H9 (cell line): ENCODE data around the gene LRMDA. TPM values are rescaled to one million over a fixed set of nuclear protein-coding genes. Genes with fewer than 3 reads are reported as not detected.

Source experiments
- DNase-seq: peaks from one replicate; pipeline ENCODE4 v3.0.0-alpha.2; 2017
- H2AFZ ChIP-seq: one replicate; pipeline ENCODE4 v1.6.1; 2013; ENCODE audit warnings: mild to moderate bottlenecking, low read length, control low read depth, moderate library complexity
- H2AK5ac ChIP-seq: 2 replicates; pipeline ENCODE4 v1.6.1; 2013; ENCODE audit warnings: low read length, control low read depth, mixed read lengths; ENCODE audit not compliant: insufficient read length
- H2BK120ac ChIP-seq: one replicate; pipeline ENCODE4 v1.6.1; 2013; ENCODE audit warnings: low read depth, mild to moderate bottlenecking, low read length, control low read depth, inconsistent platforms; ENCODE audit not compliant: poor library complexity, severe bottlenecking
- H2BK12ac ChIP-seq: 2 replicates; pipeline ENCODE4 v1.6.1; 2013; ENCODE audit warnings: low read length, control low read depth, mixed read lengths, low read depth; ENCODE audit not compliant: insufficient read length
- H2BK15ac ChIP-seq: 2 replicates; pipeline ENCODE4 v1.6.1; 2013; ENCODE audit warnings: low read depth, low read length, control low read depth
- H2BK20ac ChIP-seq: one replicate; pipeline ENCODE4 v1.6.1; 2013; ENCODE audit warnings: low read depth, mild to moderate bottlenecking, low read length, control low read depth, inconsistent platforms; ENCODE audit not compliant: poor library complexity, severe bottlenecking
- H2BK5ac ChIP-seq: 2 replicates; pipeline ENCODE4 v1.6.1; 2013; ENCODE audit warnings: low read length, control low read depth, mixed read lengths; ENCODE audit not compliant: insufficient read length
- H3K14ac ChIP-seq: 2 replicates; pipeline ENCODE4 v1.6.1; 2013; ENCODE audit warnings: low read length, control low read depth; ENCODE audit not compliant: insufficient read depth
- H3K18ac ChIP-seq: 2 replicates; pipeline ENCODE4 v1.6.1; 2013; ENCODE audit warnings: low read depth, mild to moderate bottlenecking, mixed read lengths, low read length, control low read depth; ENCODE audit not compliant: insufficient read length
- H3K23ac ChIP-seq: 2 replicates; pipeline ENCODE4 v1.6.1; 2013; ENCODE audit warnings: low read length, control low read depth, mixed read lengths, low read depth; ENCODE audit not compliant: insufficient read length
- H3K23me2 ChIP-seq: 2 replicates; pipeline ENCODE4 v1.6.1; 2013; ENCODE audit warnings: low read depth, mild to moderate bottlenecking, mixed read lengths, low read length, control low read depth; ENCODE audit not compliant: insufficient read length, poor library complexity, severe bottlenecking
- H3K27ac ChIP-seq: 2 replicates; pipeline ENCODE4 v1.5.1; 2013; ENCODE audit warnings: low read length, control low read depth, mixed read lengths, low read depth; ENCODE audit not compliant: insufficient read length
- H3K27me3 ChIP-seq: 2 replicates; pipeline ENCODE4 v1.6.1; 2013; ENCODE audit warnings: low read length, control low read depth, inconsistent platforms; ENCODE audit not compliant: insufficient read depth
- H3K4ac ChIP-seq: 2 replicates; pipeline ENCODE4 v1.6.1; 2013; ENCODE audit warnings: low read depth, mild to moderate bottlenecking, control low read depth, inconsistent platforms, low read length, moderate library complexity
- H3K4me1 ChIP-seq: 2 replicates; pipeline ENCODE4 v1.6.1; 2013; ENCODE audit warnings: low read length, control low read depth, inconsistent platforms; ENCODE audit not compliant: insufficient read depth
- H3K4me2 ChIP-seq: 2 replicates; pipeline ENCODE4 v1.6.1; 2013; ENCODE audit warnings: low read length, control low read depth, mixed read lengths; ENCODE audit not compliant: insufficient read length, insufficient read depth
- H3K56ac ChIP-seq: 2 replicates; pipeline ENCODE4 v1.6.1; 2013; ENCODE audit warnings: low read depth, mild to moderate bottlenecking, mixed read lengths, low read length, control low read depth; ENCODE audit not compliant: insufficient read length
- H3K79me1 ChIP-seq: 2 replicates; pipeline ENCODE4 v1.6.1; 2013; ENCODE audit warnings: low read depth, mild to moderate bottlenecking, moderate library complexity, low read length, control low read depth, inconsistent platforms; ENCODE audit not compliant: insufficient read depth, poor library complexity, severe bottlenecking
- H3K79me2 ChIP-seq: 2 replicates; pipeline ENCODE4 v1.6.1; 2013; ENCODE audit warnings: low read length, control low read depth, inconsistent platforms; ENCODE audit not compliant: insufficient read depth
- H3K9ac ChIP-seq: 2 replicates; pipeline ENCODE4 v1.6.1; 2013; ENCODE audit warnings: low read length, control low read depth, mixed read lengths; ENCODE audit not compliant: insufficient read length; ENCODE audit errors: extremely low read depth
- H3K9me3 ChIP-seq: one replicate; pipeline ENCODE4 v1.6.1; 2013; ENCODE audit warnings: low read depth, low read length, inconsistent platforms; ENCODE audit not compliant: control insufficient read depth
- H3T11ph ChIP-seq: one replicate; pipeline ENCODE4 v1.6.1; 2013; ENCODE audit warnings: mild to moderate bottlenecking, low read length, control low read depth, inconsistent platforms
- H4K20me1 ChIP-seq: one replicate; pipeline ENCODE4 v1.6.1; 2013; ENCODE audit not compliant: control insufficient read depth, insufficient read length, insufficient read depth
- H4K5ac ChIP-seq: 2 replicates; pipeline ENCODE4 v1.6.1; 2013; ENCODE audit warnings: low read depth, mild to moderate bottlenecking, mixed read lengths, low read length, control low read depth; ENCODE audit not compliant: insufficient read length
- H4K8ac ChIP-seq: replicated peaks from 2 replicates; pipeline ENCODE4 v1.6.1; 2013; ENCODE audit warnings: low read length, control low read depth, mixed read lengths, low read depth; ENCODE audit not compliant: insufficient read length
- H4K91ac ChIP-seq: 2 replicates; pipeline ENCODE4 v1.6.1; 2013; ENCODE audit warnings: low read depth, mild to moderate bottlenecking, moderate library complexity, mixed read lengths, low read length, control low read depth; ENCODE audit not compliant: insufficient read length
- H3K27ac Mint-ChIP-seq, 3 experiments: 2 replicates in 2 of 3; 3 replicates in 1 of 3; pipeline ENCODE4 v1.8.0; 2020 to 2021; ENCODE audit warnings: mixed read lengths in 3 of 3, mild to moderate bottlenecking in 1 of 3, moderate library complexity in 1 of 3
- H3K27me3 Mint-ChIP-seq: 2 replicates; pipeline ENCODE4 v1.8.0; 2021; ENCODE audit warnings: low read depth, mild to moderate bottlenecking, moderate library complexity, mixed read lengths
- H3K36me3 Mint-ChIP-seq, 3 experiments: 2 replicates in 2 of 3; 3 replicates in 1 of 3; pipeline ENCODE4 v1.8.0; 2020 to 2021; ENCODE audit warnings: low read depth in 3 of 3, mixed read lengths in 3 of 3; ENCODE audit not compliant: insufficient read depth in 1 of 3
- H3K4me1 Mint-ChIP-seq, 2 experiments: 2 replicates each; pipeline ENCODE4 v1.8.0; 2020; ENCODE audit warnings: mixed read lengths in 2 of 2
- H3K4me3 Mint-ChIP-seq, 2 experiments: 2 replicates in 1 of 2; 3 replicates in 1 of 2; pipeline ENCODE4 v1.8.0; 2020 to 2021; ENCODE audit warnings: mild to moderate bottlenecking in 2 of 2, mixed read lengths in 2 of 2, moderate library complexity in 1 of 2
- H3K9me3 Mint-ChIP-seq, 2 experiments: 2 replicates in 1 of 2; 3 replicates in 1 of 2; pipeline ENCODE4 v1.8.0; 2020; ENCODE audit warnings: mild to moderate bottlenecking in 2 of 2, mixed read lengths in 2 of 2, moderate library complexity in 1 of 2
- CTCF ChIP-seq: fragments of 200-600 bp; sonication (generic); conservative IDR thresholded peaks from 3 replicates; pipeline ENCODE4 v1.8.0; 2021; ENCODE audit warnings: antibody characterized with exemption, mild to moderate bottlenecking
- WGBS: extraction: QIAGEN DNeasy Blood & Tissue Kit; methylation state at CpG from one replicate; pipeline ENCODE4 v1.1.7; 2013; ENCODE audit warnings: missing lambda C conversion rate, low lambda C conversion rate, mixed read lengths; ENCODE audit not compliant: insufficient read length; ENCODE audit errors: extremely low coverage; 5-methylcytosine and 5-hydroxymethylcytosine counted together
- total RNA-seq: library from RNA; stranded (reverse); gene quantifications from 2 replicates; pipeline ENCODE4 v1.2.1, GENCODE V29; 2021

LRMDA gene
- total RNA-seq, 1 experiment from 2014 or later, result 1.8 TPM

DNA sequence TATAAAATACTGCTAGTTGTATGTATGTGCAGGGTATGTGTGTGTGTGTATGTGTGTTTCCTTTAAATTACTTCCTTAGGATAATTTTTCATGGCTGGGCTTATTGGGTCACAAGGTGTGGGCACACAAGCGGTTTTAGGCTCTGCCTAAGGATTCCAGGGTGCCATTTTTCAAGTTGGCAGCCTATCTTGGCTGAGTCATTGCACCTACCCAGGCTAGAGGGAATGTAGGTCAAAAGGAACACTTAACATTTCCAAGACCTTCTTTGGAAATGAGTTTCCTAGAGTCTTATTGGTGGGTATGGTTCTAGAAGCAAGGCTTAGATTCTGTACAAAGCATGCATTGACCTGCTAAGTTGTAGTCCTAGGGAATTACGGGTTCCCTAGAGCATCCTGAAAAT, 642.1 kb downstream of the LRMDA start:
- Histone ChIP-seq H3K9me3 (no peaks in the 10 kb centered on the region), H2BK15ac (no peak overlapping the region), H4K20me1 (no peaks in the 10 kb centered on the region), H3K4me2 (no peak overlapping the region), H3K79me1 (no peaks in the 10 kb centered on the region), H2AFZ (no peak overlapping the region), H4K8ac (no peak overlapping the region), H3K4me1 (no peaks in the 10 kb centered on the region), H3K9ac (no peak overlapping the region), H2BK5ac (no peak overlapping the region), H2BK12ac (no peak overlapping the region), H3K56ac (no peak overlapping the region), H3K79me2 (no peaks in the 10 kb centered on the region), H3K23me2 (no peaks in the 10 kb centered on the region), H2AK5ac (no peak overlapping the region), H3K27ac (no peak overlapping the region), H4K5ac (no peak overlapping the region), H3K18ac (no peak overlapping the region), H3K4ac (no peak overlapping the region), H3K14ac (no peak overlapping the region), H3T11ph (no peak overlapping the region), H3K27me3 (no peaks in the 10 kb centered on the region), H3K23ac (no peak overlapping the region), H2BK120ac (no peak overlapping the region), H4K91ac (no peak overlapping the region), H2BK20ac (no peak overlapping the region)
- peaks cover 11% of the 10 kb centered on the region for H3K27me3 Mint-ChIP-seq
- H3K36me3 Mint-ChIP-seq, result peaks cover 5 to 17% (median 12%) of the 10 kb centered on the region in 3 experiments
- H3K4me1 Mint-ChIP-seq, result peaks cover 0 to 3% of the 10 kb centered on the region in 2 experiments; a peak in 2 of 4 replicates
- H3K27ac Mint-ChIP-seq, result no peak overlapping the region
- no peak for TF ChIP-seq CTCF
- H3K4me3 Mint-ChIP-seq, result no peak overlapping the region
- no peak for DNase-seq
- WGBS, result no CpG with 5 or more reads among the region's 2 CpGs
- peaks cover 13 to 24% of the 10 kb centered on the region in 2 experiments for H3K9me3 Mint-ChIP-seq
